Lower lobe of right lung (tissue), 2 donors: Measurements from ENCODE around the gene TM7SF2. TPM values are rescaled to one million over a fixed set of nuclear protein-coding genes. Genes with fewer than 3 reads are reported as not detected.

Source experiments
- ATAC-seq, 2 donors: fragments of 200-7000 bp; cut with Tn5 transposase; one replicate each; pipeline ENCODE4 v1.9.1; 2020 to 2022; ENCODE audit warnings: mild to moderate bottlenecking in 2 of 2, moderate library complexity in 2 of 2
- DNase-seq: peaks from one replicate; pipeline ENCODE4 v3.0.0-alpha.2; 2020
- H3K27ac ChIP-seq: fragments of 200-600 bp; one replicate; pipeline ENCODE4 v1.8.0; 2022
- H3K27me3 ChIP-seq: fragments of 200-600 bp; one replicate; pipeline ENCODE4 v1.8.0; 2022; ENCODE audit warnings: low read depth
- H3K36me3 ChIP-seq: fragments of 200-600 bp; one replicate; pipeline ENCODE4 v1.8.0; 2022; ENCODE audit warnings: mild to moderate bottlenecking
- H3K4me1 ChIP-seq: fragments of 200-600 bp; one replicate; pipeline ENCODE4 v1.8.0; 2022
- H3K4me3 ChIP-seq: fragments of 200-600 bp; one replicate; pipeline ENCODE4 v1.8.0; 2022; ENCODE audit warnings: mild to moderate bottlenecking
- H3K9me3 ChIP-seq: fragments of 200-600 bp; one replicate; pipeline ENCODE4 v1.8.0; 2022
- intact Hi-C: fragments of 100-400 bp; cut with DNase I; formaldehyde crosslinking; loops from one replicate; pipeline ENCODE4 v1.11.0; 2022
- total RNA-seq: library from RNA; stranded (reverse); fragmentation: NEBNext Ultra II Directional; extraction: Animal tissue kit (Norgen Biotek cat#: 25700); gene quantifications from one replicate; pipeline ENCODE4 v1.2.1, GENCODE V29; 2021
- TF ChIP-seq, protein P1 (sequence below): fragments of 200-600 bp; IDR thresholded peaks from one replicate; pipeline ENCODE4 v1.8.0; 2022; ENCODE audit warnings: antibody characterized with exemption, mild to moderate bottlenecking
- donor health status: DM: no; HTN: yes; CAD: no; lungs with severe emphysema.

The TM7SF2 gene
- total RNA-seq, 1 donor from 2014 or later = 38.8 TPM

DNA sequence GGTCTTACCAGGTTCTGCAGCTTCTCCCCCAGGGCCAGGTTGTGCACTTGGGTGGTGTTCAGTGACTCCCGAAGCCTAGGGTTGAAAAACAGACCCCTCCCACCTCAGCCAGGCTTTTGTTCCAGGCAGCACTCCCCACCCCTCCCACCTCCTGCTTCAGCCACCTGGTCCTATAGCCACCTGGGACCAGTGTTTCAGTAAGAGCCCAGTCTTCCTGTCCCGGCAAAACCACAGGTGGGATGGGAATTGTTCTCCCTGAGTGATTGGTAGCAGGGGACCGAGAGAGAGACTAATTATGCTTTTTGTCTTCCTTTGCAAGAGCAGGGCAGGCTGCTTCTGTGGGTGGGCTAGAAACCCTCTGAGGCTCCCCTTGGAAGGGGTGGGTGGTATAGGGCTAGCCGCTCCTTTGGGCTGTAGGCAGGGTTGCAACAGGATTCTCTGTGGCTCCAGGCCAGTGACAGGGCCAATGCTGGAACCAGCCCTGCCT lies 44.8 kb upstream of the TM7SF2 start:
- ATAC-seq (no peak), DNase-seq (no peak)
- H3K27ac ChIP-seq = no peak overlapping the region
- no peaks in the 10 kb centered on the region for H3K9me3 ChIP-seq
- H3K27me3 ChIP-seq = no peaks in the 10 kb centered on the region
- intact Hi-C loops = no loop called here
- H3K4me3 ChIP-seq = no peak overlapping the region
- H3K36me3 ChIP-seq = no peaks in the 10 kb centered on the region
- TF ChIP-seq, protein P1, sequence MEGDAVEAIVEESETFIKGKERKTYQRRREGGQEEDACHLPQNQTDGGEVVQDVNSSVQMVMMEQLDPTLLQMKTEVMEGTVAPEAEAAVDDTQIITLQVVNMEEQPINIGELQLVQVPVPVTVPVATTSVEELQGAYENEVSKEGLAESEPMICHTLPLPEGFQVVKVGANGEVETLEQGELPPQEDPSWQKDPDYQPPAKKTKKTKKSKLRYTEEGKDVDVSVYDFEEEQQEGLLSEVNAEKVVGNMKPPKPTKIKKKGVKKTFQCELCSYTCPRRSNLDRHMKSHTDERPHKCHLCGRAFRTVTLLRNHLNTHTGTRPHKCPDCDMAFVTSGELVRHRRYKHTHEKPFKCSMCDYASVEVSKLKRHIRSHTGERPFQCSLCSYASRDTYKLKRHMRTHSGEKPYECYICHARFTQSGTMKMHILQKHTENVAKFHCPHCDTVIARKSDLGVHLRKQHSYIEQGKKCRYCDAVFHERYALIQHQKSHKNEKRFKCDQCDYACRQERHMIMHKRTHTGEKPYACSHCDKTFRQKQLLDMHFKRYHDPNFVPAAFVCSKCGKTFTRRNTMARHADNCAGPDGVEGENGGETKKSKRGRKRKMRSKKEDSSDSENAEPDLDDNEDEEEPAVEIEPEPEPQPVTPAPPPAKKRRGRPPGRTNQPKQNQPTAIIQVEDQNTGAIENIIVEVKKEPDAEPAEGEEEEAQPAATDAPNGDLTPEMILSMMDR = no peak
- H3K4me1 ChIP-seq = no peaks in the 10 kb centered on the region

DNA sequence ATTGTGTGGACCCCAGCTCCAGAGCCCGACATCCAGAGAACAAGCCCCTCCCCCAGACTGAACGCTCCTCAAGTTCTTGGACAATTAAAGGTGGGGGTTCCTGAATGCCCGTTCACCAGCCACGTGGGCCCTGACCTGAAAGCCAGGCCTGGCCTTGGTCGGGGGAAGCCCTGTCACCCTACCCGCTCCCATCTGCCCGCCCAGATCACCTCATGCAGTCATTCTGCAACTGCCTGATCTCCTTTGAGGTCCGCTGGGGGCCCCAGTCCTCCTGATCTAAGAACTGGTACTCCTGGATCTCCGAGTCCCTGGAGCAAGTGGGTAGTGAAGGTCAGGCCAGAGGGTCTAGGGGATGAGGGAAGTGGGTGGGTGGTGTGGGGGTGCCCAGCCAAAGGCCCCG lies 44.2 kb upstream of the TM7SF2 start:
- Histone ChIP-seq H3K36me3 (no peaks in the 10 kb centered on the region), H3K9me3 (no peaks in the 10 kb centered on the region), H3K27me3 (no peaks in the 10 kb centered on the region), H3K4me3 (no peak overlapping the region), H3K27ac (no peak overlapping the region), H3K4me1 (no peaks in the 10 kb centered on the region)
- ATAC-seq = no peak
- intact Hi-C loops = no loop called here
- TF ChIP-seq, protein P1 = no peak
- DNase-seq = no peak

DNA sequence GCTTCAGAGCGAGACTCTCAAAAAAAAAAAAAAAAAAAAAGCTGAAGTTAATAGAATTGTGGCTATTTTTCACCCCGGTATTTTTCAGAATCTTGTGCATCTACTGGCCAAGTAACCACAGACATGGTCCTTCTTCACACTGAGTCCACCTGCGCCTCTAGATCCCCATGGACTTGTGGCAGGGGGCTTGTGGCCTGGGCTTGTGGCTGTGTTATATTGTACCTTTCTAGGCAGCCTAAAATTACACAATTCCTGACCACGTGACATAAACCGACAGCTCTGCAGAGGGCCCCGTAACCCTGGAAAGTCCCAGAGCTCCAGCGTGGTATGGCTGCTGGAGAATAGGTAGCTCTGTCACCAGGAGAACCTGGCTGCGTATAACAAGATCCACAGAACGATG lies 42.5 kb upstream of the TM7SF2 start:
- ATAC-seq (no peak), DNase-seq (no peak)
- no peak overlapping the region for H3K27ac ChIP-seq
- no peaks in the 10 kb centered on the region for H3K9me3 ChIP-seq
- intact Hi-C loops = no loop called here
- TF ChIP-seq, protein P1 = no peak
- no peak overlapping the region for H3K4me3 ChIP-seq
- H3K27me3 ChIP-seq = no peaks in the 10 kb centered on the region
- no peaks in the 10 kb centered on the region for H3K36me3 ChIP-seq
- H3K4me1 ChIP-seq = no peaks in the 10 kb centered on the region

DNA sequence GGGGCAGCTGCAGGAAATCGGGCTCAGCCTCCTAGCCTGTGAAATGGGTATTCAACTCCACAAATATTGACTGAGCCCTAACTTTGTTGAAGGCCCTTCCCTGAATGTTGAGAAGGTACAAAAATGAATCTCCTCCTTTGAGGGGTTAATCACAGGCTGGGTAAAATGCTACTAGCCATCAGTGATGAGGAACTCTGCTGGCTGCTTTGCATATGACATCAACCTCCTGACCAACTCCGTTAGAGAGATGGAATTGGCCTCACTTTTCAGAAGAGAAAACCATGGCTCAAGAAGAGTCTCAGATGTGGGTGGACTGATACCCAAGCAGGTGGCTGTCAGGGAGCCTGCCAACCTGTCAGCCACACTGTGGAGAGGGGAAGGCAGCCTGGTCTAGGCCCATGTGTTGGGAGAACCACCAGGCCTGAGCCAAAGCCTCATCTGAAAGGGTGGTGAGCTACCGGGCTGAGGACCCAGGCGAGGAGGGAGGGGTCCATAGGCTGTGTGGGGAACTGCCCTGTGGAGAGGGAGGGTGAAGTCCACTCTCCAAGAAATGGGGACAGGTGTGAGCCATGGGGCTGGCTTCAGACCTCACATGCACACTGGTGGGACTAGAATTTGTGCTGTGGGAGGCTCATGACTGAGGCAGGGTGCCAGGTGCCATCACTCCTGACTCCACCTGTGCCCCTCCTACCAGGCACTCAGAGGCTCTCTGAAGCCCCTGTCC lies 39.6 kb upstream of the TM7SF2 start:
- Histone ChIP-seq H3K9me3 (no peaks in the 10 kb centered on the region), H3K36me3 (no peaks in the 10 kb centered on the region), H3K27ac (no peak overlapping the region), H3K4me1 (no peaks in the 10 kb centered on the region), H3K4me3 (no peak overlapping the region), H3K27me3 (no peaks in the 10 kb centered on the region)
- TF ChIP-seq, protein P1 = no peak
- no peak for DNase-seq
- intact Hi-C loops = no loop called here
- ATAC-seq = no peak

DNA sequence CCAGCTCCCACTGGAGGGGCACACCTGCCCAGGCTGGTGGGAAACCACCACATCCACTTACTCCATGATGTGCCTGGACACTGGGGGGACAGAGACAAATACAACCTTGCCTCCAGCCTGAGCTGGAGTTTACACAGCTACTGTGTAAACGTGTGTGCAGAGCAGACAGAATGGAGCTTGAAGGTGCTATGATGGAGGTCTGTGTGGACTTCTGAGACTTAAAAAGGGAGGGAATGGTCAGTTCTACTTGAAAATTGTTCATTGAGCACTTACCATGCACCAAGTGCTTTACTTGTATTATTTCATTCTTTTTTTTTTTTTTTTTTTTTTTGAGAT lies 39.1 kb upstream of the TM7SF2 start:
- Histone ChIP-seq H3K27ac (no peak overlapping the region), H3K27me3 (no peaks in the 10 kb centered on the region), H3K4me3 (no peak overlapping the region), H3K36me3 (no peaks in the 10 kb centered on the region), H3K9me3 (no peaks in the 10 kb centered on the region), H3K4me1 (no peaks in the 10 kb centered on the region)
- intact Hi-C loops = no loop called here
- TF ChIP-seq, protein P1 = no peak
- ATAC-seq = no peak
- no peak for DNase-seq
